HG03520 (cell line): Measurements from ENCODE around the gene GPSM1.

Experiments used
- ATAC-seq: cut with Tn5 transposase; IDR thresholded peaks from one replicate; pipeline ENCODE4 v1.9.1; 2021; ENCODE audit warnings: mild to moderate bottlenecking, moderate library complexity; ENCODE audit not compliant: unreplicated experiment

GPSM1 gene

GRCh38 chr9:136372561-136373299 lies 45.4 kb downstream of the GPSM1 start:
- ATAC-seq: no peak

- ATAC-seq: no peak
These were observed 46.2 kb downstream of the GPSM1 start, which contains the start of gene CARD9 for GRCh38 chr9:136373300-136374182. Gene CARD9, minus strand, starts transcription at chr9:136373669. Its CDS starts 1,591 bp downstream, at chr9:136372078.

GRCh38 chr9:136374183-136374575 lies 46.8 kb downstream of the GPSM1 start:
- ATAC-seq: no peak

GRCh38 chr9:136375096-136375495 lies 47.8 kb downstream of the GPSM1 start:
- no peak for ATAC-seq

- ATAC-seq: no peak
These were observed 49.1 kb downstream of the GPSM1 start for GRCh38 chr9:136376457-136376856.

GRCh38 chr9:136377341-136378169 lies 50.2 kb downstream of the GPSM1 start:
- no peak for ATAC-seq

- ATAC-seq: no peak
These were observed 51.0 kb downstream of the GPSM1 start for GRCh38 chr9:136378170-136379002.

GRCh38 chr9:136379003-136379287 lies 51.6 kb downstream of the GPSM1 start:
- no peak for ATAC-seq

GRCh38 chr9:136379401-136379800 lies 52.1 kb downstream of the GPSM1 start:
- no peak for ATAC-seq

- ATAC-seq: no peak
These were observed 52.6 kb downstream of the GPSM1 start for GRCh38 chr9:136379891-136380290.

- ATAC-seq: no peak
These were observed 53.0 kb downstream of the GPSM1 start for GRCh38 chr9:136380381-136380780.

- ATAC-seq: no peak
These were observed 54.0 kb downstream of the GPSM1 start for GRCh38 chr9:136381311-136381710.

- no peak for ATAC-seq
These were observed 54.7 kb downstream of the GPSM1 start for GRCh38 chr9:136381966-136382513.

- ATAC-seq: no peak
These were observed 56.1 kb downstream of the GPSM1 start for GRCh38 chr9:136383436-136383835.

GRCh38 chr9:136385015-136385414 lies 57.7 kb downstream of the GPSM1 start:
- no peak for ATAC-seq

GRCh38 chr9:136386018-136386417 lies 58.7 kb downstream of the GPSM1 start:
- no peak for ATAC-seq

- ATAC-seq: no peak
These were observed 59.9 kb downstream of the GPSM1 start for GRCh38 chr9:136387217-136387616.

GRCh38 chr9:136389396-136389795 lies 62.1 kb downstream of the GPSM1 start:
- ATAC-seq: no peak

GRCh38 chr9:136391737-136392537 lies 64.6 kb downstream of the GPSM1 start:
- ATAC-seq: no peak
